Neural crest cell (in vitro differentiated cells): ENCODE data around the gene DNAH6. TPM values are rescaled to one million over a fixed set of nuclear protein-coding genes. Genes with fewer than 3 reads are reported as not detected.

ENCODE experiments used
- DNase-seq: peaks from one replicate; pipeline ENCODE4 v3.0.0; 2021; ENCODE audit warnings: low read depth, mixed read lengths, low spot score
- H3K27ac Mint-ChIP-seq: one replicate; pipeline ENCODE4 v1.8.0; 2021; ENCODE audit warnings: mild to moderate bottlenecking, mixed read lengths; ENCODE audit not compliant: unreplicated experiment
- H3K27me3 Mint-ChIP-seq: 2 replicates; pipeline ENCODE4 v1.8.0; 2021; ENCODE audit warnings: low read depth, mild to moderate bottlenecking, mixed read lengths
- H3K36me3 Mint-ChIP-seq: 2 replicates; pipeline ENCODE4 v1.8.0; 2021; ENCODE audit warnings: low read depth, mild to moderate bottlenecking, mixed read lengths
- H3K4me1 Mint-ChIP-seq: 2 replicates; pipeline ENCODE4 v1.8.0; 2021; ENCODE audit warnings: mixed read lengths
- H3K4me3 Mint-ChIP-seq: one replicate; pipeline ENCODE4 v1.8.0; 2021; ENCODE audit warnings: mild to moderate bottlenecking, mixed read lengths
- H3K9me3 Mint-ChIP-seq: 2 replicates; pipeline ENCODE4 v1.8.0; 2021; ENCODE audit warnings: mixed read lengths
- CTCF ChIP-seq: fragments of 200-600 bp; sonication (generic); conservative IDR thresholded peaks from 2 replicates; pipeline ENCODE4 v1.5.0; 2021; ENCODE audit warnings: antibody characterized with exemption, mild to moderate bottlenecking
- total RNA-seq: library from RNA; stranded (reverse); gene quantifications from 2 replicates; pipeline ENCODE4 v1.2.1, GENCODE V29; 2021

DNAH6 gene
- total RNA-seq, 1 donor from 2014 or later: 2.8 TPM

GRCh38 chr2:84801811-84802210 lies 285.5 kb downstream of the DNAH6 start:
- Mint-ChIP-seq H3K9me3 (peaks cover 5% of the 10 kb centered on the region), H3K27ac (no peak overlapping the region), H3K4me3 (no peak overlapping the region), H3K27me3 (no peaks in the 10 kb centered on the region), H3K36me3 (peaks cover 9% of the 10 kb centered on the region), H3K4me1 (peaks cover 16% of the 10 kb centered on the region)
- no peak for DNase-seq
- TF ChIP-seq CTCF: no peak

GRCh38 chr2:84805250-84805958 lies 289.1 kb downstream of the DNAH6 start:
- Mint-ChIP-seq H3K27me3 (no peaks in the 10 kb centered on the region), H3K4me1 (peaks cover under 1% of the 10 kb centered on the region), H3K36me3 (peaks cover 9% of the 10 kb centered on the region), H3K27ac (no peak overlapping the region), H3K4me3 (no peak overlapping the region), H3K9me3 (peaks cover 5% of the 10 kb centered on the region)
- no peak for TF ChIP-seq CTCF
- DNase-seq: no peak

- no peaks in the 10 kb centered on the region for H3K27me3 Mint-ChIP-seq
- no peak overlapping the region for H3K27ac Mint-ChIP-seq
- H3K4me1 Mint-ChIP-seq: no peaks in the 10 kb centered on the region
- no peak overlapping the region for H3K4me3 Mint-ChIP-seq
- DNase-seq: no peak
- H3K9me3 Mint-ChIP-seq: peaks cover 2% of the 10 kb centered on the region
- no peak for TF ChIP-seq CTCF
- H3K36me3 Mint-ChIP-seq: peaks cover 4% of the 10 kb centered on the region
These were observed 290.8 kb downstream of the DNAH6 start for GRCh38 chr2:84807063-84807485.

- Mint-ChIP-seq H3K36me3 (no peaks in the 10 kb centered on the region), H3K4me1 (no peaks in the 10 kb centered on the region)
These were observed 292.0 kb downstream of the DNAH6 start for GRCh38 chr2:84808279-84808678.

GRCh38 chr2:84811839-84812431 lies 295.6 kb downstream of the DNAH6 start:
- Mint-ChIP-seq H3K9me3 (no peaks in the 10 kb centered on the region), H3K27ac (no peak overlapping the region), H3K27me3 (no peaks in the 10 kb centered on the region), H3K4me1 (no peaks in the 10 kb centered on the region), H3K4me3 (no peak overlapping the region), H3K36me3 (no peaks in the 10 kb centered on the region)
- DNase-seq: no peak
- no peak for TF ChIP-seq CTCF

More at GRCh38 chr2:84808279-84808678, 292.0 kb downstream of the DNAH6 start:
- TF ChIP-seq CTCF: no peak
- H3K27ac Mint-ChIP-seq: no peak overlapping the region
- H3K9me3 Mint-ChIP-seq: no peaks in the 10 kb centered on the region
- H3K27me3 Mint-ChIP-seq: no peaks in the 10 kb centered on the region
- DNase-seq: no peak
- H3K4me3 Mint-ChIP-seq: no peak overlapping the region
